Tibial artery (tissue), 4 donors: ENCODE measurements around the gene TBXAS1.

Source experiments
- DNase-seq, 2 donors: peaks; one replicate each; pipeline ENCODE4 v3.0.0-alpha.2; 2019
- H3K27ac ChIP-seq, 2 donors: fragments of 200-600 bp; sonication (generic) in 1 of 2; 1 replicate in 1 of 2; 2 replicates in 1 of 2; pipeline ENCODE4 v1.5.1; 2018 to 2019; ENCODE audit warnings: mild to moderate bottlenecking in 1 of 2
- H3K27me3 ChIP-seq, 2 donors: fragments of 200-600 bp; sonication (generic) in 1 of 2; one replicate each; pipeline versions ENCODE4 v1.5.1 to v1.6.0; 2016 to 2019
- H3K36me3 ChIP-seq, 3 donors: fragments of 200-600 bp; sonication (generic) in 2 of 3; one replicate each; pipeline ENCODE4 v1.5.1; 2016 to 2019; ENCODE audit warnings: mild to moderate bottlenecking in 2 of 3
- H3K4me1 ChIP-seq, 4 donors: fragments of 200-600 bp; sonication (generic) in 2 of 4; 1 replicate in 3 of 4; 2 replicates in 1 of 4; pipeline ENCODE4 v1.5.1; 2016 to 2019
- H3K4me3 ChIP-seq, 2 donors: fragments of 200-600 bp; sonication (generic) in 1 of 2; 1 replicate in 1 of 2; 2 replicates in 1 of 2; pipeline ENCODE4 v1.5.1; 2018 to 2019; ENCODE audit warnings: mild to moderate bottlenecking in 2 of 2
- H3K9me3 ChIP-seq, 3 donors: fragments of 200-600 bp; sonication (generic) in 1 of 3; one replicate each; pipeline ENCODE4 v1.5.1; 2016 to 2019
- CTCF ChIP-seq, 2 experiments: fragments of 200-600 bp in 1 of 2; fragments of 450-650 bp in 1 of 2; IDR thresholded peaks; one replicate each; pipeline ENCODE4 v1.5.1; 2017 to 2019; ENCODE audit warnings: antibody characterized with exemption in 2 of 2, mild to moderate bottlenecking in 1 of 2, moderate library complexity in 1 of 2
- intact Hi-C: fragments of 100-400 bp; cut with DNase I; formaldehyde crosslinking; loops from one replicate; pipeline ENCODE4 v1.15.0; 2023; ENCODE audit warnings: low total_unique reads

TBXAS1 gene

DNA sequence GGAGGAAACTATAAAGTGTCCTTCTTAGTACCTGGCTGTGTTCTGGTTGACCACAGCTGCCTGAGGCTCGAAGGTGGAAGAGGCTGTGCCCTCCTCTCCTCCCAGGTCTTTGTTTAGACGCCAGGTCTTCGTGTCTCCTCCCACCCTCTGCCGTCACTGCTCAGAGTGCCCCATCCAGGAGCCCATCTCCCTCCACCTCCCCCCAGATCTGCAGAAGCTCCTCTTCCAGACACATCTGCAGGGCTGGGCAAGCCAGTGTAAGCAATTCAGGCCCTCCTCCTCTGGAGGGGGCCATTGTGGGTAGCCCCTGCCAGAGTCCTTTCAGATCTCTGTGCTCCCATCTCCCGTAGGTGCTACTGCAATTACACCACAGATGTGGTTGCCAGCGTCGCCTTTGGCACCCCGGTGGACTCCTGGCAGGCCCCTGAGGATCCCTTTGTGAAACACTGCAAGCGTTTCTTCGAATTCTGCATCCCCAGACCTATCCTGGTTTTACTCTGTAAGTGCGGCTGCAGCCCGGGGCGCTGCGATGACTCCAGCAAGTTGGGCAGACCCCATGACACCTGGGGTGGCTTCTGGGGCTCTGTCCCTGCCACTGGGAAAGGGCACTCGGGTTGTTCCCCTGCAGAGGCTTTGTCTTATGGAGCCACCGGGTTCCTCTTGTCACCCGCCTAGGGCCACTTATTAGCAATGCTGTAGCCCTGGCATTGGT is 126.2 kb downstream of the TBXAS1 start:
- intact Hi-C loops, result no loop called here
- no peaks in the 10 kb centered on the region for H3K9me3 ChIP-seq
- H3K27me3 ChIP-seq, result no peaks in the 10 kb centered on the region
- TF ChIP-seq CTCF (IDR thresholded peaks at IDR 0.05), result no peak
- DNase-seq, result no peak
- H3K27ac ChIP-seq, result no peak overlapping the region
- no peaks in the 10 kb centered on the region for H3K36me3 ChIP-seq
- no peaks in the 10 kb centered on the region for H3K4me1 ChIP-seq
- H3K4me3 ChIP-seq, result no peak overlapping the region

GRCh38 chr7:139958599-139959284 is 129.7 kb downstream of the TBXAS1 start:
- Histone ChIP-seq H3K9me3 (no peaks in the 10 kb centered on the region), H3K4me1 (no peaks in the 10 kb centered on the region), H3K27ac (no peak overlapping the region), H3K27me3 (no peaks in the 10 kb centered on the region), H3K4me3 (no peak overlapping the region), H3K36me3 (no peaks in the 10 kb centered on the region)
- intact Hi-C loops, result no loop called here
- peak in 1 of 2 donors; percentile 41 for DNase-seq
- no peak for TF ChIP-seq CTCF (IDR thresholded peaks at IDR 0.05)

- no peaks in the 10 kb centered on the region for H3K27me3 ChIP-seq
- no peaks in the 10 kb centered on the region for H3K4me1 ChIP-seq
- no peaks in the 10 kb centered on the region for H3K36me3 ChIP-seq
- H3K4me3 ChIP-seq, result no peak overlapping the region
- no peak for TF ChIP-seq CTCF (IDR thresholded peaks at IDR 0.05)
- H3K9me3 ChIP-seq, result no peaks in the 10 kb centered on the region
- intact Hi-C loops, result no loop called here
- no peak overlapping the region for H3K27ac ChIP-seq
- DNase-seq, result no peak
Observed at GRCh38 chr7:139959285-139959628, 130.2 kb downstream of the TBXAS1 start.

- Histone ChIP-seq H3K27ac (no peak overlapping the region), H3K4me3 (no peak overlapping the region), H3K36me3 (no peaks in the 10 kb centered on the region), H3K4me1 (no peaks in the 10 kb centered on the region), H3K27me3 (no peaks in the 10 kb centered on the region), H3K9me3 (no peaks in the 10 kb centered on the region)
- DNase-seq, result peak in 1 of 2 donors; percentile 39
- no peak for TF ChIP-seq CTCF (IDR thresholded peaks at IDR 0.05)
- intact Hi-C loops, result loop anchor here (10.0 kb wide), 1 partner anchor 115 kb away; no protein-coding TSS in a partner anchor
Observed at GRCh38 chr7:139959718-139960117, 130.7 kb downstream of the TBXAS1 start.

DNA sequence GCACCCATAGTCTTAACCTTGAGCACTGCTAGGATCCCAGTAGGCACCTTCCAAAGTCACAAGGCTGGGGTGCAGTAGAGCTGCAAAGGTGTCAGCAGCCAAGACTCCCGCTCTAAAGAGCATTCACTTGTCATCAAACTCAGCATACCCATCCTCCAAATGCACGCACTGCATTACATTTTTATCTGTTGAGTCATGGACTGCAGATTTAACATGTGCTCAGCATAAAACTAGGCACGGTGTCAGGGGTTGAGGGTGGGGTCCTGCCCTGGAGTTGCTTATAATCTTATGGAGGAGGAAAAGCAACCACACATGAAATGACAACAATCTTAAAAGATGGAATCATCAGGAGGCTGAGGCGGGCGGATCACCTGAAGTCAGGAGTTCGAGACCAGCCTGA is 131.1 kb downstream of the TBXAS1 start:
- DNase-seq, result peak in 1 of 2 donors; percentile 1
- Histone ChIP-seq H3K36me3 (no peaks in the 10 kb centered on the region), H3K27ac (no peak overlapping the region), H3K27me3 (no peaks in the 10 kb centered on the region), H3K9me3 (no peaks in the 10 kb centered on the region), H3K4me3 (no peak overlapping the region), H3K4me1 (no peaks in the 10 kb centered on the region)
- TF ChIP-seq CTCF (IDR thresholded peaks at IDR 0.05), result no peak
- intact Hi-C loops, result loop anchor here (10.0 kb wide), 1 partner anchor 115 kb away; no protein-coding TSS in a partner anchor
